WTC11 (cell line): Measurements from ENCODE around the gene SP140L. TPM values are rescaled to one million over a fixed set of nuclear protein-coding genes. Genes with fewer than 3 reads are reported as not detected.

ENCODE experiments used
- ATAC-seq: fragments of 200-7000 bp; cut with Tn5 transposase; 2 replicates; pipeline ENCODE4 v1.10.0; 2021; ENCODE audit warnings: mild to moderate bottlenecking, moderate library complexity
- CTCF ChIA-PET: fragments of 300-600 bp; sonication (Branson Sonifier 250); formaldehyde crosslinking; loops from one replicate; lab custom pipeline; 2021; ENCODE audit warnings: antibody characterized with exemption; lab: Charles Lee
- POLR2A ChIA-PET: fragments of 350-600 bp; sonication (Branson Sonifier 250); formaldehyde crosslinking; loops from one replicate; lab custom pipeline; 2021; ENCODE audit warnings: antibody characterized with exemption; lab: Charles Lee
- DNase-seq: peaks from one replicate; pipeline ENCODE4 v3.0.0; 2021; ENCODE audit warnings: low spot score
- H3K27ac Mint-ChIP-seq: 2 replicates; pipeline ENCODE4 v1.8.0; 2021; ENCODE audit warnings: mixed read lengths
- H3K27me3 Mint-ChIP-seq: 2 replicates; pipeline ENCODE4 v1.8.0; 2021; ENCODE audit warnings: low read depth, mild to moderate bottlenecking, moderate library complexity, mixed read lengths
- H3K36me3 Mint-ChIP-seq: 2 replicates; pipeline ENCODE4 v1.8.0; 2021; ENCODE audit warnings: mixed read lengths
- H3K4me1 Mint-ChIP-seq: 2 replicates; pipeline ENCODE4 v1.8.0; 2022; ENCODE audit warnings: mixed read lengths
- H3K4me3 Mint-ChIP-seq: 2 replicates; pipeline ENCODE4 v1.8.0; 2021; ENCODE audit warnings: mild to moderate bottlenecking, moderate library complexity, mixed read lengths
- H3K9me3 Mint-ChIP-seq: 2 replicates; pipeline ENCODE4 v1.8.0; 2021; ENCODE audit warnings: mixed read lengths
- ATF1 ChIP-seq: sonication (generic); formaldehyde crosslinking; IDR thresholded peaks from 2 replicates; pipeline ENCODE4 v1.8.1; 2023; ENCODE audit warnings: mild to moderate bottlenecking, moderate library complexity, missing genetic modification reagents
- FOXK1 ChIP-seq: sonication (generic); formaldehyde crosslinking; IDR thresholded peaks from 2 replicates; pipeline ENCODE4 v1.8.0; 2022; ENCODE audit warnings: mild to moderate bottlenecking, moderate library complexity, missing genetic modification reagents
- IRF2 ChIP-seq: sonication (generic); formaldehyde crosslinking; IDR thresholded peaks from 2 replicates; pipeline ENCODE4 v1.8.0; 2022; ENCODE audit warnings: low read depth, missing genetic modification reagents, borderline replicate concordance
- NFE2L1 ChIP-seq: sonication (generic); formaldehyde crosslinking; IDR thresholded peaks from 2 replicates; pipeline ENCODE4 v1.8.1; 2023; ENCODE audit warnings: missing genetic modification reagents
- NFYB ChIP-seq: sonication (generic); formaldehyde crosslinking; conservative IDR thresholded peaks from 2 replicates; pipeline ENCODE4 v1.8.0; 2022; ENCODE audit warnings: low read depth, missing genetic modification reagents
- NR1H2 ChIP-seq: sonication (generic); formaldehyde crosslinking; IDR thresholded peaks from 2 replicates; pipeline ENCODE4 v1.9.0; 2021; ENCODE audit warnings: mild to moderate bottlenecking, moderate library complexity, missing genetic modification reagents
- NR2C2 ChIP-seq: sonication (generic); formaldehyde crosslinking; IDR thresholded peaks from 2 replicates; pipeline ENCODE4 v1.8.0; 2022; ENCODE audit warnings: mild to moderate bottlenecking, missing genetic modification reagents
- OVOL2 ChIP-seq: fragments of 250-450 bp; sonication (Bioruptor Pico); IDR thresholded peaks from 2 replicates; pipeline ENCODE4 v1.9.0; 2021; ENCODE audit warnings: mild to moderate bottlenecking, borderline replicate concordance
- PRRX2 ChIP-seq: fragments of 250-450 bp; sonication (Bioruptor Pico); IDR thresholded peaks from 2 replicates; pipeline ENCODE4 v1.8.0; 2021; ENCODE audit warnings: mild to moderate bottlenecking
- SMAD3 ChIP-seq: sonication (generic); formaldehyde crosslinking; IDR thresholded peaks from 2 replicates; pipeline ENCODE4 v1.8.0; 2022; ENCODE audit warnings: missing genetic modification reagents, mild to moderate bottlenecking, borderline replicate concordance
- SOX15 ChIP-seq: fragments of 250-450 bp; sonication (Bioruptor Pico); IDR thresholded peaks from 2 replicates; pipeline ENCODE4 v1.9.0; 2021; ENCODE audit warnings: mild to moderate bottlenecking
- SP1 ChIP-seq: sonication (generic); formaldehyde crosslinking; conservative IDR thresholded peaks from 2 replicates; pipeline ENCODE4 v1.8.1; 2022; ENCODE audit warnings: missing genetic modification reagents
- TCF7 ChIP-seq: sonication (generic); formaldehyde crosslinking; IDR thresholded peaks from 2 replicates; pipeline ENCODE4 v1.8.0; 2022; ENCODE audit warnings: mild to moderate bottlenecking, low read depth, missing genetic modification reagents, moderate library complexity
- TEAD1 ChIP-seq: sonication (generic); formaldehyde crosslinking; IDR thresholded peaks from 2 replicates; pipeline ENCODE4 v1.8.0; 2022; ENCODE audit warnings: mild to moderate bottlenecking, missing genetic modification reagents
- ZBTB21 ChIP-seq: sonication (generic); formaldehyde crosslinking; IDR thresholded peaks from 2 replicates; pipeline ENCODE4 v1.8.1; 2023; ENCODE audit warnings: mild to moderate bottlenecking, missing genetic modification reagents, borderline replicate concordance
- total RNA-seq: library from RNA; stranded (reverse); gene quantifications from 3 replicates; pipeline ENCODE4 v1.2.3, GENCODE V29; 2021
- TF ChIP-seq, protein P1 (sequence below): sonication (generic); formaldehyde crosslinking; conservative IDR thresholded peaks from 2 replicates; pipeline ENCODE4 v1.8.1; 2022; ENCODE audit warnings: mild to moderate bottlenecking, missing genetic modification reagents
- TF ChIP-seq, protein P2 (sequence below): sonication (generic); formaldehyde crosslinking; IDR thresholded peaks from 2 replicates; pipeline ENCODE4 v1.8.0; 2023; ENCODE audit warnings: mild to moderate bottlenecking, missing genetic modification reagents
- TF ChIP-seq, protein P3 (sequence below): sonication (generic); formaldehyde crosslinking; IDR thresholded peaks from 2 replicates; pipeline ENCODE4 v1.8.1; 2022; ENCODE audit warnings: low read depth, missing genetic modification reagents, borderline replicate concordance
- TF ChIP-seq, protein P4 (sequence below): sonication (generic); formaldehyde crosslinking; IDR thresholded peaks from 2 replicates; pipeline ENCODE4 v1.8.1; 2023; ENCODE audit warnings: mild to moderate bottlenecking, moderate library complexity, missing genetic modification reagents
- TF ChIP-seq, protein P5 (sequence below): fragments of 250-450 bp; sonication (Bioruptor Pico); IDR thresholded peaks from 2 replicates; pipeline ENCODE4 v1.9.0; 2021; ENCODE audit warnings: moderate library complexity, mild to moderate bottlenecking, inconsistent platforms, borderline replicate concordance
- TF ChIP-seq, protein P6 (sequence below): fragments of 200-600 bp; IDR thresholded peaks from 2 replicates; pipeline ENCODE4 v1.8.0; 2022; ENCODE audit warnings: antibody characterized with exemption
- TF ChIP-seq, protein P7 (sequence below): sonication (generic); formaldehyde crosslinking; IDR thresholded peaks from 2 replicates; pipeline ENCODE4 v1.8.0; 2022; ENCODE audit warnings: missing genetic modification reagents

The SP140L gene
- total RNA-seq, 1 experiment from 2014 or later = 3.2 TPM

DNA sequence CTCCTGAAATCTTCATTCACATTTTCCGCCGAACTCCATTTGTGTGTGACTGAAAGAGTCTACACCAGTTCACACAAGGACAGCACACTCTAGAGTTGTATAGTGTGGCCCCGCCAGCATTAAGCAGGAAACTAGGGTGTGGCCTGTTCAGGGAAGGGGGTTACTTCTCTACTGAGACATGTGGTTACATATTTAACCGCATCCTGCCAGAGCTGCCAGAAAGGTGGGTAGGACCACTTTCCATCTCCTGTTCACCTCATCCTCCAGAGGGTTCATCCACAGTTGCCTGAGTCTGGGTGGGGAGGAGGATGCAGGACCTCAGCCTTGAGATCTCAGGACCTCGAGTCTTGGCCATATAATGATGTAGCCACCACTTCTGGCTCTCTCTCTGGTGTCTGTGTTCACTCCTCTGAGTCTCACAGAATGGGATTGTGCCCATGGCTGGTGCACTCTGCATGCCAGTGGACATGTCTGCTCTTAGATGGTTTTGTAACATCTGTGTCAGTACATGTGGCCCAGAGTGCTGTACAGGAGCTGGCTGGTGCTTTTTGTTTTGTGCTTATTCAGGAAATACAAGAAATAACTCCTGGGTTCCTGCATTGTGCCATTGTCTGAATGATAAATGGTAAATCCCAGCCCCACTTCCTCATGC lies 7.7 kb upstream of the SP140L start (continued):
- TF ChIP-seq SOX15 = no peak
- no peak for TF ChIP-seq FOXK1 (CRISPR knock-in tag)
- no peak for TF ChIP-seq NFE2L1 (CRISPR knock-in tag)
- TF ChIP-seq, protein P1, sequence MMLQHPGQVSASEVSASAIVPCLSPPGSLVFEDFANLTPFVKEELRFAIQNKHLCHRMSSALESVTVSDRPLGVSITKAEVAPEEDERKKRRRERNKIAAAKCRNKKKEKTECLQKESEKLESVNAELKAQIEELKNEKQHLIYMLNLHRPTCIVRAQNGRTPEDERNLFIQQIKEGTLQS (CRISPR knock-in tag) = no peak
- TF ChIP-seq, protein P2, sequence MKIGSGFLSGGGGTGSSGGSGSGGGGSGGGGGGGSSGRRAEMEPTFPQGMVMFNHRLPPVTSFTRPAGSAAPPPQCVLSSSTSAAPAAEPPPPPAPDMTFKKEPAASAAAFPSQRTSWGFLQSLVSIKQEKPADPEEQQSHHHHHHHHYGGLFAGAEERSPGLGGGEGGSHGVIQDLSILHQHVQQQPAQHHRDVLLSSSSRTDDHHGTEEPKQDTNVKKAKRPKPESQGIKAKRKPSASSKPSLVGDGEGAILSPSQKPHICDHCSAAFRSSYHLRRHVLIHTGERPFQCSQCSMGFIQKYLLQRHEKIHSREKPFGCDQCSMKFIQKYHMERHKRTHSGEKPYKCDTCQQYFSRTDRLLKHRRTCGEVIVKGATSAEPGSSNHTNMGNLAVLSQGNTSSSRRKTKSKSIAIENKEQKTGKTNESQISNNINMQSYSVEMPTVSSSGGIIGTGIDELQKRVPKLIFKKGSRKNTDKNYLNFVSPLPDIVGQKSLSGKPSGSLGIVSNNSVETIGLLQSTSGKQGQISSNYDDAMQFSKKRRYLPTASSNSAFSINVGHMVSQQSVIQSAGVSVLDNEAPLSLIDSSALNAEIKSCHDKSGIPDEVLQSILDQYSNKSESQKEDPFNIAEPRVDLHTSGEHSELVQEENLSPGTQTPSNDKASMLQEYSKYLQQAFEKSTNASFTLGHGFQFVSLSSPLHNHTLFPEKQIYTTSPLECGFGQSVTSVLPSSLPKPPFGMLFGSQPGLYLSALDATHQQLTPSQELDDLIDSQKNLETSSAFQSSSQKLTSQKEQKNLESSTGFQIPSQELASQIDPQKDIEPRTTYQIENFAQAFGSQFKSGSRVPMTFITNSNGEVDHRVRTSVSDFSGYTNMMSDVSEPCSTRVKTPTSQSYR = no peak
- TF ChIP-seq NFYB = no peak
- TF ChIP-seq, protein P3, sequence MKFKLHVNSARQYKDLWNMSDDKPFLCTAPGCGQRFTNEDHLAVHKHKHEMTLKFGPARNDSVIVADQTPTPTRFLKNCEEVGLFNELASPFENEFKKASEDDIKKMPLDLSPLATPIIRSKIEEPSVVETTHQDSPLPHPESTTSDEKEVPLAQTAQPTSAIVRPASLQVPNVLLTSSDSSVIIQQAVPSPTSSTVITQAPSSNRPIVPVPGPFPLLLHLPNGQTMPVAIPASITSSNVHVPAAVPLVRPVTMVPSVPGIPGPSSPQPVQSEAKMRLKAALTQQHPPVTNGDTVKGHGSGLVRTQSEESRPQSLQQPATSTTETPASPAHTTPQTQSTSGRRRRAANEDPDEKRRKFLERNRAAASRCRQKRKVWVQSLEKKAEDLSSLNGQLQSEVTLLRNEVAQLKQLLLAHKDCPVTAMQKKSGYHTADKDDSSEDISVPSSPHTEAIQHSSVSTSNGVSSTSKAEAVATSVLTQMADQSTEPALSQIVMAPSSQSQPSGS (CRISPR knock-in tag) = no peak
- TF ChIP-seq, protein P4, sequence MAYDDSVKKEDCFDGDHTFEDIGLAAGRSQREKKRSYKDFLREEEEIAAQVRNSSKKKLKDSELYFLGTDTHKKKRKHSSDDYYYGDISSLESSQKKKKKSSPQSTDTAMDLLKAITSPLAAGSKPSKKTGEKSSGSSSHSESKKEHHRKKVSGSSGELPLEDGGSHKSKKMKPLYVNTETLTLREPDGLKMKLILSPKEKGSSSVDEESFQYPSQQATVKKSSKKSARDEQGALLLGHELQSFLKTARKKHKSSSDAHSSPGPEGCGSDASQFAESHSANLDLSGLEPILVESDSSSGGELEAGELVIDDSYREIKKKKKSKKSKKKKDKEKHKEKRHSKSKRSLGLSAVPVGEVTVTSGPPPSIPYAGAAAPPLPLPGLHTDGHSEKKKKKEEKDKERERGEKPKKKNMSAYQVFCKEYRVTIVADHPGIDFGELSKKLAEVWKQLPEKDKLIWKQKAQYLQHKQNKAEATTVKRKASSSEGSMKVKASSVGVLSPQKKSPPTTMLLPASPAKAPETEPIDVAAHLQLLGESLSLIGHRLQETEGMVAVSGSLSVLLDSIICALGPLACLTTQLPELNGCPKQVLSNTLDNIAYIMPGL (CRISPR knock-in tag) = no peak
- no peak for TF ChIP-seq TCF7 (CRISPR knock-in tag)
- TF ChIP-seq, protein P5, sequence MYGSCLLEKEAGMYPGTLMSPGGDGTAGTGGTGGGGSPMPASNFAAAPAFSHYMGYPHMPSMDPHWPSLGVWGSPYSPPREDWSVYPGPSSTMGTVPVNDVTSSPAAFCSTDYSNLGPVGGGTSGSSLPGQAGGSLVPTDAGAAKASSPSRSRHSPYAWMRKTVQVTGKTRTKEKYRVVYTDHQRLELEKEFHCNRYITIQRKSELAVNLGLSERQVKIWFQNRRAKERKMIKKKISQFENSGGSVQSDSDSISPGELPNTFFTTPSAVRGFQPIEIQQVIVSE (CRISPR knock-in tag) = no peak
- TF ChIP-seq PRRX2 (CRISPR knock-in tag) = no peak
- TF ChIP-seq, protein P6, sequence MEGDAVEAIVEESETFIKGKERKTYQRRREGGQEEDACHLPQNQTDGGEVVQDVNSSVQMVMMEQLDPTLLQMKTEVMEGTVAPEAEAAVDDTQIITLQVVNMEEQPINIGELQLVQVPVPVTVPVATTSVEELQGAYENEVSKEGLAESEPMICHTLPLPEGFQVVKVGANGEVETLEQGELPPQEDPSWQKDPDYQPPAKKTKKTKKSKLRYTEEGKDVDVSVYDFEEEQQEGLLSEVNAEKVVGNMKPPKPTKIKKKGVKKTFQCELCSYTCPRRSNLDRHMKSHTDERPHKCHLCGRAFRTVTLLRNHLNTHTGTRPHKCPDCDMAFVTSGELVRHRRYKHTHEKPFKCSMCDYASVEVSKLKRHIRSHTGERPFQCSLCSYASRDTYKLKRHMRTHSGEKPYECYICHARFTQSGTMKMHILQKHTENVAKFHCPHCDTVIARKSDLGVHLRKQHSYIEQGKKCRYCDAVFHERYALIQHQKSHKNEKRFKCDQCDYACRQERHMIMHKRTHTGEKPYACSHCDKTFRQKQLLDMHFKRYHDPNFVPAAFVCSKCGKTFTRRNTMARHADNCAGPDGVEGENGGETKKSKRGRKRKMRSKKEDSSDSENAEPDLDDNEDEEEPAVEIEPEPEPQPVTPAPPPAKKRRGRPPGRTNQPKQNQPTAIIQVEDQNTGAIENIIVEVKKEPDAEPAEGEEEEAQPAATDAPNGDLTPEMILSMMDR = no peak
- TF ChIP-seq NR1H2 (CRISPR knock-in tag) = no peak

DNA sequence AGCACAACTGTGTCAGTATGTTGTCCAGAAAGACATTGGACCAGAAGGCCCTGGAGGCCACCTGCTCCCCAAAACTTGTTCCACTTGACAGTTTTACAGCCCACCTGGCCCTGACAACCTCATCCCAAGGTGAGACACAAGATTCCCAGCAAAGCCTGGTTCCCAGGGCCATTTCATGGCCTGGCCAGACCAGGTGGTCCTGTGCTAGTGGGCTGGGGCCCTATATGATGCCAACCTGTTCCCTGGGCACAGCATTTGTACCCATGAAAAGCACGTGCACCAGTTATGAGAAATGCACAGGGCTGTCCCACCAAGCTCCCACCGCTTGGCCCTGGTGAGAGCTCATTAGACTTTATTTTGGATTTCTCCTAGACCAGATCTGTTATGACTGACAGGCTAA lies 6.0 kb upstream of the SP140L start:
- Mint-ChIP-seq H3K9me3 (peaks cover 49% of the 10 kb centered on the region), H3K27ac (no peak overlapping the region), H3K27me3 (peaks cover 7% of the 10 kb centered on the region; the same call in 1 of the 2 replicates), H3K4me1 (no peaks in the 10 kb centered on the region), H3K36me3 (peaks cover 27% of the 10 kb centered on the region), H3K4me3 (no peak overlapping the region)
- no peak for DNase-seq
- ChIA-PET CTCF (no interaction called here), POLR2A (no interaction called here)
- no peak for ATAC-seq
- TF ChIP-seq SP1 (CRISPR knock-in tag) = no peak
- TF ChIP-seq ATF1 = no peak
- TF ChIP-seq, protein P1 (CRISPR knock-in tag) = no peak
- no peak for TF ChIP-seq IRF2 (CRISPR knock-in tag)
- TF ChIP-seq NR2C2 (CRISPR knock-in tag) = no peak
- TF ChIP-seq TEAD1 = no peak
- TF ChIP-seq OVOL2 (CRISPR knock-in tag) = no peak
- no peak for TF ChIP-seq PRRX2 (CRISPR knock-in tag)
- TF ChIP-seq SMAD3 = no peak
- no peak for TF ChIP-seq ZBTB21 (CRISPR knock-in tag)
- TF ChIP-seq, protein P7, sequence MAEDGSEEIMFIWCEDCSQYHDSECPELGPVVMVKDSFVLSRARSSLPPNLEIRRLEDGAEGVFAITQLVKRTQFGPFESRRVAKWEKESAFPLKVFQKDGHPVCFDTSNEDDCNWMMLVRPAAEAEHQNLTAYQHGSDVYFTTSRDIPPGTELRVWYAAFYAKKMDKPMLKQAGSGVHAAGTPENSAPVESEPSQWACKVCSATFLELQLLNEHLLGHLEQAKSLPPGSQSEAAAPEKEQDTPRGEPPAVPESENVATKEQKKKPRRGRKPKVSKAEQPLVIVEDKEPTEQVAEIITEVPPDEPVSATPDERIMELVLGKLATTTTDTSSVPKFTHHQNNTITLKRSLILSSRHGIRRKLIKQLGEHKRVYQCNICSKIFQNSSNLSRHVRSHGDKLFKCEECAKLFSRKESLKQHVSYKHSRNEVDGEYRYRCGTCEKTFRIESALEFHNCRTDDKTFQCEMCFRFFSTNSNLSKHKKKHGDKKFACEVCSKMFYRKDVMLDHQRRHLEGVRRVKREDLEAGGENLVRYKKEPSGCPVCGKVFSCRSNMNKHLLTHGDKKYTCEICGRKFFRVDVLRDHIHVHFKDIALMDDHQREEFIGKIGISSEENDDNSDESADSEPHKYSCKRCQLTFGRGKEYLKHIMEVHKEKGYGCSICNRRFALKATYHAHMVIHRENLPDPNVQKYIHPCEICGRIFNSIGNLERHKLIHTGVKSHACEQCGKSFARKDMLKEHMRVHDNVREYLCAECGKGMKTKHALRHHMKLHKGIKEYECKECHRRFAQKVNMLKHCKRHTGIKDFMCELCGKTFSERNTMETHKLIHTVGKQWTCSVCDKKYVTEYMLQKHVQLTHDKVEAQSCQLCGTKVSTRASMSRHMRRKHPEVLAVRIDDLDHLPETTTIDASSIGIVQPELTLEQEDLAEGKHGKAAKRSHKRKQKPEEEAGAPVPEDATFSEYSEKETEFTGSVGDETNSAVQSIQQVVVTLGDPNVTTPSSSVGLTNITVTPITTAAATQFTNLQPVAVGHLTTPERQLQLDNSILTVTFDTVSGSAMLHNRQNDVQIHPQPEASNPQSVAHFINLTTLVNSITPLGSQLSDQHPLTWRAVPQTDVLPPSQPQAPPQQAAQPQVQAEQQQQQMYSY (CRISPR knock-in tag) = no peak
